K562 (cell line): Measurements from ENCODE around the gene SMC4. TPM values are rescaled to one million over a fixed set of nuclear protein-coding genes. Genes with fewer than 3 reads are reported as not detected.

Source experiments
- ATAC-seq: fragments of 200-7000 bp; cut with Tn5 transposase; 3 replicates; pipeline ENCODE4 v1.9.1; 2020; ENCODE audit warnings: moderate library complexity
- BruUV-seq: library from RNA; stranded (reverse); fragments of 400-500 nt; replicated peaks from 2 replicates; lab custom pipeline; 2021; lab: Mats Ljungman, UMichigan
- CTCF ChIA-PET: fragments of 300-600 bp; formaldehyde crosslinking; extraction: SDS; loops from one replicate; lab custom pipeline; 2021; ENCODE audit warnings: low intra/inter-chr PET ratio; lab: Yijun Ruan, JAX
- POLR2A ChIA-PET: fragments of 300-600, 350-650 bp; sonication (Branson Sonifier 250); formaldehyde crosslinking; extraction: SDS; loops from one replicate; lab custom pipeline; 2021; ENCODE audit warnings: antibody characterized with exemption, inconsistent platforms; lab: Yijun Ruan, JAX
- DNase-seq, 4 experiments: peaks; one replicate each; pipeline versions ENCODE4 v3.0.0 to v3.0.0-alpha.2; 2011 to 2018; ENCODE audit warnings: low spot score in 3 of 4, mixed read lengths in 3 of 4; ENCODE audit errors: extremely low read depth in 1 of 4
- FAIRE-seq: peaks from 2 replicates; lab custom pipeline; 2011; peaks lifted over from hg19 to GRCh38; lab: Jason Lieb, UNC
- H2AFZ ChIP-seq: 2 replicates; pipeline ENCODE4 v1.6.0; 2011; ENCODE audit warnings: low read depth, low read length, control low read depth, inconsistent platforms
- H3K27ac ChIP-seq: fragments of 200-600 bp; 3 replicates; pipeline ENCODE4 v1.8.0; 2011; ENCODE audit warnings: low read depth, mild to moderate bottlenecking, control low read depth, inconsistent platforms, low read length, moderate library complexity, mixed read lengths; ENCODE audit errors: extremely low read depth
- H3K27me3 ChIP-seq, 2 experiments: fragments of 300-600 bp in 1 of 2; 2 replicates in 1 of 2; 3 replicates in 1 of 2; pipeline versions ENCODE4 v1.6.0 to v1.8.0; 2011; ENCODE audit warnings: inconsistent platforms in 2 of 2, low read length in 2 of 2, mild to moderate bottlenecking in 1 of 2, mixed read lengths in 1 of 2, moderate library complexity in 1 of 2; ENCODE audit not compliant: control insufficient read depth in 2 of 2, insufficient read depth in 2 of 2
- H3K36me3 ChIP-seq: fragments of 300-600 bp; 3 replicates; pipeline ENCODE4 v1.8.0; 2011; ENCODE audit warnings: mild to moderate bottlenecking, low read length, inconsistent platforms; ENCODE audit not compliant: control insufficient read depth, insufficient read depth
- H3K4me1 ChIP-seq, 2 experiments: fragments of 200-600 bp in 1 of 2; replicated peaks in 1 of 2; 2 replicates in 1 of 2; 3 replicates in 1 of 2; pipeline versions ENCODE4 v1.5.1 to v1.8.0; 2011; ENCODE audit warnings: inconsistent platforms in 2 of 2, low read length in 2 of 2, mild to moderate bottlenecking in 1 of 2, mixed read lengths in 1 of 2, moderate library complexity in 1 of 2; ENCODE audit not compliant: control insufficient read depth in 2 of 2, insufficient read depth in 2 of 2
- H3K4me2 ChIP-seq: 2 replicates; pipeline ENCODE4 v1.6.1; 2011; ENCODE audit warnings: low read length, control low read depth, inconsistent platforms, mixed read lengths; ENCODE audit not compliant: insufficient read depth
- H3K4me3 ChIP-seq: fragments of 200-600 bp; sonication (generic), shearing (Covaris generic); 2 replicates; pipeline ENCODE4 v1.5.1; 2016; ENCODE audit warnings: control low read depth, inconsistent platforms
- H3K79me2 ChIP-seq: fragments of 200-600 bp; 3 replicates; pipeline ENCODE4 v1.8.0; 2011; ENCODE audit warnings: low read length, inconsistent platforms; ENCODE audit not compliant: control insufficient read depth, insufficient read depth
- H3K9ac ChIP-seq, 2 experiments: 2 replicates each; pipeline versions ENCODE4 v1.6.0 to v1.6.1; 2011; ENCODE audit warnings: low read depth in 2 of 2, low read length in 2 of 2, control low read depth in 1 of 2, inconsistent platforms in 1 of 2, mild to moderate bottlenecking in 1 of 2, mixed read lengths in 1 of 2; ENCODE audit not compliant: insufficient read depth in 1 of 2
- H3K9me1 ChIP-seq: one replicate; pipeline ENCODE4 v1.6.0; 2011; ENCODE audit warnings: inconsistent platforms, mild to moderate bottlenecking, low read length, moderate library complexity; ENCODE audit not compliant: control insufficient read depth, insufficient read depth
- H3K9me3 ChIP-seq: replicated peaks from 2 replicates; pipeline ENCODE4 v1.5.1; 2011; ENCODE audit warnings: low read depth, low read length, inconsistent platforms; ENCODE audit not compliant: control insufficient read depth, insufficient read depth
- H4K20me1 ChIP-seq: replicated peaks from 2 replicates; pipeline ENCODE4 v1.6.1; 2011; ENCODE audit warnings: low read length, inconsistent platforms, mixed read lengths; ENCODE audit not compliant: control insufficient read depth, insufficient read depth
- KHSRP ChIP-seq: fragments of 450-650 bp; IDR thresholded peaks from 2 replicates; pipeline ENCODE4 v1.6.1; 2017
- MCM3 ChIP-seq: fragments of 450-650 bp; IDR thresholded peaks from 2 replicates; pipeline ENCODE4 v1.6.1; 2016
- NFE2L1 ChIP-seq: fragments of 450-650 bp; IDR thresholded peaks from 2 replicates; pipeline ENCODE4 v1.6.1; 2016; ENCODE audit warnings: missing genetic modification characterization, low read depth, mild to moderate bottlenecking, missing compliant biosample characterization, moderate library complexity, borderline replicate concordance
- ZNF232 ChIP-seq: sonication (generic); formaldehyde crosslinking; IDR thresholded peaks from 2 replicates; pipeline ENCODE4 v1.8.0; 2022; ENCODE audit warnings: mild to moderate bottlenecking, missing genetic modification reagents
- ZSCAN29 ChIP-seq: fragments of 450-650 bp; IDR thresholded peaks from 2 replicates; pipeline ENCODE4 v1.6.1; 2017
- WGBS: fragments of 100-300 bp; shearing (Covaris generic); methylation state at CpG from one replicate; pipeline ENCODE4 v1.1.6; 2016; ENCODE audit warnings: low coverage, mixed read lengths; ENCODE audit not compliant: insufficient coverage; ENCODE audit errors: missing lambda C conversion rate; 5-methylcytosine and 5-hydroxymethylcytosine counted together
- in situ Hi-C: fragments of 300-500 bp; cut with MboI; formaldehyde crosslinking; loops from 4 replicates; pipeline ENCODE4 v1.15.0; 2018; ENCODE audit warnings: inconsistent platforms, mixed read lengths
- intact Hi-C: fragments of 100-400 bp; cut with micrococcal nuclease; formaldehyde crosslinking; loops from 2 replicates; pipeline ENCODE4 v1.14.2; 2022
- polyA plus RNA-seq, 8 experiments: library from polyadenylated mRNA; depleted of rRNA in 4 of 8; stranded (reverse) in 5 of 8; unstranded in 3 of 8; fragments of >200 nt; fragmentation: Nextera tagmentation in 2 of 8; fragmentation: Illumina TruSeq in 1 of 8; extraction: Ambion mirVana in 2 of 8; extraction: Trizol in 1 of 8; gene quantifications; 2 replicates each; pipeline versions ENCODE4 v1.2.1 to v1.2.3, GENCODE V29; 2011 to 2014; ENCODE audit warnings: inconsistent platforms in 1 of 8, missing spikeins in 1 of 8
- total RNA-seq, 7 experiments: library from RNA; depleted of rRNA in 6 of 7; stranded (reverse); fragments of >200 nt in 6 of 7; fragmentation: Illumina TruSeq in 2 of 7; extraction: Trizol in 2 of 7; gene quantifications; 2 replicates each; pipeline versions ENCODE4 v1.2.1 to v1.2.3, GENCODE V29; 2011 to 2021; ENCODE audit warnings: low replicate concordance in 1 of 7
- TF ChIP-seq, protein P1 (sequence below): fragments of 450-650 bp; IDR thresholded peaks from 2 replicates; pipeline ENCODE4 v1.6.1; 2014; ENCODE audit warnings: low read depth, mild to moderate bottlenecking, moderate library complexity, borderline replicate concordance

SMC4 gene
- total and polyA plus RNA-seq, 9 of the 15 experiments (the other 6 are each of a cell fraction or from before 2014, with no cell fraction given) = 87.9 to 347 (median 176) TPM

DNA sequence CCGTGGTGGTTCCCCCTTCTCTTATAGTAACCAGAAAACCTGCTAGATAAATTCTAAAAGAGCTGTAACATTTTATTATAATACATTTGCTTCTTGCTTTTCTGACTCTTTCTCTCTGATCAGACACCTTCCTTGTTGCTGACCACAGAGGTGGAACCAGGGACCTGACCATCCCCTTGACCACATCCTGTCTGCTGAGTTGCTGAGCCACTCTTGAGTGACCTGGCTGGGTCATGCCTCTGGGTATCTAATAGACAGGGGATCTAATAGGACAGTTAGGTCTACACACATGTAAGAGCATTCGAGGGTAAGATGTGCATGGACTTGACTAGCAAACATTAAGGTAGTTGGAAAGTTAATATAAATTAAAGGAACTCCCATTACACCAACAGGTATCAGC is 72.9 kb downstream of the SMC4 start:
- BruUV-seq = no TSS peak
- H3K9me1 ChIP-seq = no peaks in the 10 kb centered on the region
- no peak overlapping the region for H3K9ac ChIP-seq
- no peaks in the 10 kb centered on the region for H4K20me1 ChIP-seq
- H3K4me2 ChIP-seq = no peak overlapping the region
- in situ Hi-C loops (loop anchor here (25.0 kb wide), 1 partner anchor 585 kb away; no protein-coding TSS in a partner anchor), intact Hi-C loops (no loop called here)
- no peak for DNase-seq
- no peaks in the 10 kb centered on the region for H3K79me2 ChIP-seq
- ChIA-PET POLR2A (interaction anchor here (0.8 kb wide), 1 partner anchor 310 kb away, joined by 3 read pairs; no protein-coding TSS in a partner anchor), CTCF (no interaction called here)
- 0% methylated on average over 2 of the region's 2 CpGs for WGBS
- H3K36me3 ChIP-seq = no peaks in the 10 kb centered on the region
- no peak for ATAC-seq
- H2AFZ ChIP-seq = no peak overlapping the region
- no peaks in the 10 kb centered on the region for H3K27me3 ChIP-seq
- no peak for FAIRE-seq
- H3K4me3 ChIP-seq = no peak overlapping the region
- no peak for TF ChIP-seq ZSCAN29
- TF ChIP-seq NFE2L1 (tag) = no peak
- TF ChIP-seq ZNF232 (CRISPR knock-in tag) = no peak
- TF ChIP-seq, protein P1, sequence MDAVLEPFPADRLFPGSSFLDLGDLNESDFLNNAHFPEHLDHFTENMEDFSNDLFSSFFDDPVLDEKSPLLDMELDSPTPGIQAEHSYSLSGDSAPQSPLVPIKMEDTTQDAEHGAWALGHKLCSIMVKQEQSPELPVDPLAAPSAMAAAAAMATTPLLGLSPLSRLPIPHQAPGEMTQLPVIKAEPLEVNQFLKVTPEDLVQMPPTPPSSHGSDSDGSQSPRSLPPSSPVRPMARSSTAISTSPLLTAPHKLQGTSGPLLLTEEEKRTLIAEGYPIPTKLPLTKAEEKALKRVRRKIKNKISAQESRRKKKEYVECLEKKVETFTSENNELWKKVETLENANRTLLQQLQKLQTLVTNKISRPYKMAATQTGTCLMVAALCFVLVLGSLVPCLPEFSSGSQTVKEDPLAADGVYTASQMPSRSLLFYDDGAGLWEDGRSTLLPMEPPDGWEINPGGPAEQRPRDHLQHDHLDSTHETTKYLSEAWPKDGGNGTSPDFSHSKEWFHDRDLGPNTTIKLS = no peak
- TF ChIP-seq MCM3 = no peak
- TF ChIP-seq KHSRP = no peak
- peaks cover 5% of the 10 kb centered on the region; the same call in 1 of the 2 replicates for H3K9me3 ChIP-seq
- no peaks in the 10 kb centered on the region for H3K4me1 ChIP-seq
- H3K27ac ChIP-seq = no peak overlapping the region
